Activated effector memory CD4-positive, alpha-beta T cell treated with Interleukin-2 at 50 U/mL for 16 hours (primary cell): Measurements from ENCODE around the gene HLA-DRB5.
"Not testable (repeated sequence)": the region's sequence is repeated elsewhere in the genome, so short reads cannot be mapped to it uniquely, and the experiment has no call there.

ENCODE experiments used
- DNase-seq: peaks from one replicate; pipeline ENCODE4 v3.0.0-alpha.2; 2020

The HLA-DRB5 gene

DNA sequence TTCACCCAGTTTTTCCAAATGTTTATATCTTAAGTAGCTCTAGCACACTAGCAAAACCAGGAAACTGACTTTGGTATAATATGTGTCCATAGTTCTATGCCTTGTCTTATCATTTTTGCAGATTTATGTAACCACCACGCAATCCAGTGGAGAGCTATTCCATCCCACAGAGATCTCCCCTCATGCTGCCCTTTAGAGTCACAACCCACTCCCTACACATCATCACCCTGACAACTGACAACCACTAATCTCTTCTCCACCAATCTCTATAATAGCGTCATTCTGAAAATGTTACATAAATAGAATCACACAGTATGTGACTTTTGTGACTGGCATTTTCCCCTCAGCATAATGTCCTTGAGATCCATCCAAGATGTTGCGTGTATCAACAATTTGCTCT lies 29.1 kb downstream of the HLA-DRB5 start:
- no peak for DNase-seq

DNA sequence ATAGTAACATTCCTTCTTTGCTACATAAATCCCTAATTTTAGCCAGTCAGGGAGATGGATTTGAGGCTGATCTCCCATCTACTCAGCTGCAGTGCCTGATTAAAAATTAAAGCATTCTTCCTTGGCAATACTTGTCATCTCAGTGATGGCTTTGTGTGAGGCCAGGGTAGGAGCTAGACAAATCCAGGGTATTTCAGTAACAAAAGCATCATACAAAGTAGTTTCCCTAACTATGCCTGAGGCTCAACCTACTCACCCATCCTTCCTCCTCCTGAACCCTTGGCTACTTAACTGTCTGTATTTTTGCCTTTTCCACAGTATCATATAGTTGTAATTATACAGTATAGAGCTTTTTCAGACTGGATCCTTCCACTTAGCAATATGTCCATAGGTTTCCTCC lies 37.7 kb downstream of the HLA-DRB5 start:
- DNase-seq, result no peak

DNA sequence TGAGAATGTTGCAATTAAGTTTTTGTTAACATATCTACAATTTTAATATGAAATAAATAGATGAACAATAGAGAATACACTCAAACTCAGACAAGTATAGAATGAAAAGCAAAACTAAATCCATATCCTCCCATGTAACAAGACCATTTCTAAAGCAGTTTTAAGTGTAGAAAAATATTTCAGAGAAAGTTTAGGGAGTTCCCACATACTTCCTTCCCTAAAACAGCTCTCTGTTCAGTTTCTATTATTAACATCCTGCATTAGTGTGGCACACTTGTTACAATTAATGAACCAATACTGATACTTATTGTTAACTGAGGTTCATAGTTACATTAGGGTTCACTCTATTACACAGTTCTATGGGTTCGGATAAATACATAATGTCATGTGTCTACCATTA lies 38.4 kb downstream of the HLA-DRB5 start:
- no peak for DNase-seq

DNA sequence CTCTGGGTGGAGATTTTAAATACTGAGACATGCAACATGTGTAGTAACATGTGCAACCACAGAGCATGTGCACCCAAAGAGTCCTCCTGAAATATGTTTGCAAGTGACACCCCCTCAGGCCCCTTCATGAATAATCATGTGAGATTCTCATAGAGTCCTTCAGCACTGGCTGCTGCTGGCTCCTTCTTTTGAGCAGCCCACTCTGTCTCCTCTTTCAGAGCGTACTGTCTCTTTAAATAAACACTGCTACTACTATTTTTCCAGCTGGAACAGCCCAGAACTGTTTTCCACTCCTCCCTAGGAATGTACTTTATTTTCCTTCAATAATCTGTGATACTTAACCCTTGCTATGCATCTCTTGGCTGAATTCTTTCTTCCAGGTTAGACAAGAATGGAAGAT lies 42.0 kb downstream of the HLA-DRB5 start:
- no peak for DNase-seq

DNA sequence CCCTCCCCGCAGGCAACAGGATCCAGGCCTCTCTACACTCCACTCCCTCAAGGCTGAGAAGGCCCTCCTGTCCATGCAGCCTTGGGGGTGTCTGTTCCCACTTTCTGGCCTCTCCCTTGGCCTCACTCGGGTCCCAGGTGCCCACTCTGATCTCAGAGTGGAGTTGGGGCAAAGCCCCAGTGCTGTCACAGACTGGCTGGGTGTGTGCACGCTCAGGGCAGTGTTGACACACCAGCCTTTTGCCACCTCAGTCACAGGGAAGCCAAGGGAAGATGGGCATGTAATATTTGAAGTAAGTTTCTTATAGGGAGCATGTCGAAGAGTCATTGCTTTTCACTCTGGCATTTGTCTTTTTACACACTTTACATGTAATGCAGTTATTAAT lies 45.5 kb downstream of the HLA-DRB5 start:
- no peak for DNase-seq

DNA sequence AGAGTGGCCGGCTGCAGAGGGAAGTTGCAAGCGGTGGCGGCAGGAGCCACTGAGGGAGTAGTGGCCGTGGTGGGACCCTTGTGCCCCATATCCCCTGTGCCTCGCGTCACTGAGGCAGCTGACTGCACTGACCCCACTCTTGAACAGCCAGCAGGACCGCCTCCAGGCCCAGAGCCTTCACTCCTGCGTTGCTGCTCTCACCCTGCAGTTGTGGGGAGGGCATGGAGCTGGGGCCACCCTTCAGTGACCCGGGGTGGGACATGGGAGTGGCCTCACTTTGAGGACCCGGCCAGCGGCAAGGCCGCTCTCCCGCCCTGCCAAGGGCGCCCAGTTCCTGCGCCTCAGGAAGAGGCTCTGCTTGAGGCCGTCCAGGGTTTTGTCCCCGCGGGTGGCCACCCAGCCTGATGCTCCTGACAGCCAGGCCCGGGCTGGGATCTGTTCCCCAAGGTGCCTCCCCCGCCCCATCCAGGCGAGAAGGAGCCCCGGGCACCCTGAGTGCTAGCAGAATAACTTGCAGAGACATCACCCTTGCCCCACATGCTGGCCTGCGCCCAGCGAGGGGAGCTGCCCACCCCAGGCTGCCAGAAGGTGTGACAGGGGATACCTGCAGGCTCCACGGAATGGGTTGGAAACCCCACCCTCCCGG lies 46.0 kb downstream of the HLA-DRB5 start:
- no peak for DNase-seq

DNA sequence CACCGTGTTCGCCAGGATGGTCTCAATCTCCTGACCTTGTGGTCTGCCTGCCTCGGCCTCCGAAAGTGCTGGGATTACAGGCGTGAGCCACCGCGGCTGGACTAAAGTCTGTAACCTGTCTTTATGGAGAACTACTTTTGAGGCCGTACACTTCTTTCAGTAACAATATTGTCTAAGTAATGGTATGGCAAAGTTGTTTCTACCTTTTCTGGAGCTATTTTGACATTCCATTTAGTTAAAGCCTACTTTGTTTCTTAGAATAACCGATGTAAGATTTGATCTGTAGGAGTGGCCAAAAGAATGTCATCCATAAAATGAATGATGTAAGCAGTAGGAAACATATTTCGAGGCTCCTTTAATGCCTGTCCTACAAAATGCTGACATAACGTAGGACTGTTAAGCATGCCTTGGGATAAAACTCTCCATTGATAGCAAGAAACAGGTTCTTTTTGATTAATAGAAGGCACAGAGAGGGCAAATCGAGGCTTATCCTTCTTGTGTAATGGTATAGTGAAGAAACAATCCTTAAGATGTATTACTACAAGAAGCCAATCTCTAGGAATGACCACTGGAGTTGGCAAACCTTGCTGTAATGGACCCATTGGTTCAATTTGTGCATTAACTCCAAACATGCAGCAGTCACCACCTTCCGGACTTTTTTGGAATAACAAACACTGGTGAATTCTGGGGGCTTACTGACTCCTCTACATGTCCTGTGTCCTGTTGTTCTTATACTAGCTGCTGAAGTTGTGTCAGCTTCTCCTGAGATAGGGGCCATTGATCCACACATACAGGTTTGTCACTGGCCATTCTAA lies 54.5 kb downstream of the HLA-DRB5 start:
- no peak for DNase-seq

DNA sequence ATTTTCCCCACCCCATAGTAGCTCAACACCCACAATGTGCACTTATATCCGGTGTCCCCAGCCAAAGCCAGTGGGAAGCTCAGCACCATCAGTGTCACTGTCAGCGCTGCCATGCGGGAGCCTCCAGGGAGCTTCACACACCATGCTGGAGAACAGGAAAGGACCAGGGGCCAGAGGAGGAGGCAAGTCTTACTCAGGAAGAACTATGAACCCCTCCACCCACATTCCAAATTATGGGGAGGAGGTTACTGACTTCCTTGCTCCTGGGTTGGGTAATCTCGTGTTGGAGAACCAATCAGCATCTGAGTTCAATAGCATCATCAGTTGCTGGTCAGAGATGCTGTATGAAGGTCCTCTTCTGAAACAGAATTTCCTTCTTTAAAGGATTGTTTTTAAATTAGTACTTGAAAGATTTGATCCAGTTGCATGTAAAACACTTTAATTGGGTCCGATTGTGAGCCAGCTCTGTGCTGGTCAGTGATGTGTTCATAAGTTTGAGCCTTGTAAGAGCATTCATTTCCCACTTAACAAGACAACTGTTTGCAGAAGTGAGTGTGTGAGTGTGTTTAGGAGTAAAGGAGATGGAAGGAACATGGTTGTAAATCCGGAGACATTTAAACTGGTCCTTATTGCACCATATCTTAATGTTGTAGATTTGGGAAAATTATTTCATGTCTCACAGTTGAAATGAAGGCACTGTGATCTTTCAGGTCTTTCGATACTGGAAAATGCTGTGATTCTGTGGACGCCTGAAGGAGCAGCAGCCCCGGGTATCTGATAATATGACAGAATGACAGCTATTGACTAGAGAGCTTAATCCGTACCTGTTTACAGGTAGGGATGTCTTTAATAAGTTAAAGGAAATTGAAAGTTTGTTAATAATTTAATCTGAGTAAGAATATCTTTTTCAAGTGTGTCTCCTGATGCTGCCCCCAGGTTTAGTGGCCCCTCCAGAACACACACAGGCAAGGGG lies 56.4 kb downstream of the HLA-DRB5 start:
- DNase-seq, result not testable (repeated sequence)

DNA sequence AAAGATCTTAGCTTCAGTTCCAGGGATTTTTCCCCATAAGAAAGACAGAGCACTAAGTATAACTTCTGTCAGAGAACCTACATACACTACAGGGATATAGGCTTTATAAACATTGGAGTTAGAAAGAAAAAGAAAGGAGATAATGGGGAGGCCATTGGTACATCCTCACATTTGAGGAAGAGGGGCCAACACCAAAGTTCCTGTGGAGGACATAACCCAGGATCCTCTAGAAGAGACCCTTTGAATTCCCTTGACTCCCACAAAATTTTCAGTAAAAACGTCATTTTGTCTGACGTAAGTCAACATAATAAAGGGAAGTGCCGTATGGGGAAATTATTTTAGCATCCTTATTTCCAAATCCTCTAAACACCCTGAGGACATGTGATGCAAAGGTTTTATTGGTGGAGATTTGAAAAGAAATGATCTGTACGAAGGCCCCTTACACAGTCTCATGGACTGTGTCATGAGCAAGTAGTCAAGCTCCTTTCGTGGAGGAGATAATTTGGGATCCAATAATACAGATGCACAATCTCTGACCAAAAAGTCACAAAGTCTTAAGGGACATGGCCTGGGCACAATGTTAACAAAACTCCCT lies 57.2 kb downstream of the HLA-DRB5 start:
- DNase-seq, result no peak

DNA sequence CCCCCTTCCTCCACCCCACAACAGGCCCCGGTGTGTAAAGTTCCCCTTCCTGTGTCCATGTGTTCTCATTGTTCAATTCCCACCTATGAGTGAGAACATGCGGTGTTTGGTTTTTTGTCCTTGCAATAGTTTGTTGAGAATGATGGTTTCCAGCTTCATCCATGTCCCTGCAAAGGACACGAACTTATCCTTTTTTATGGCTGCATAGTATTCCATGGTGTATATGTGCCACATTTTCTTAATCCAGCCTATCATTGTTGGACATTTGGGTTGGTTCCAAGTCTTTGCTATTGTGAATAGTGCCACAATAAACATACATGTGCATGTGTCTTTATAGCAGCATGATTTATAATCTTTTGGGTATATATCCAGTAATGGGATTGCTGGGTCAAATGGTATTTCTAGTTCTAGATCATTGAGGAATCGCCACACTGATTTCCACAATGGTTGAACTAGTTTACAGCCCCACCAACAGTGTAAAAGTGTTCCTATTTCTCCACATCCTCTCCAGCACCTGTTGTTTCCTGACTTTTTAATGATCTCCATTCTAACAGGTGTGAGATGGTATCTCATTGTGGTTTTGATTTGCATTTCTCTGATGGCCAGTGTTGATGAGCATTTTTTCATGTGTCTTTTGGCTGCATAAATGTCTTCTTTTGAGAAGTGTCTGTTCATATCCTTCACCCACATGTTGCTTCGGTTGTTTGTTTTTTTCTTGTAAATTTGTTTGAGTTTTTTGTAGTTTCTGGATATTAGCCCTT lies 62.2 kb downstream of the HLA-DRB5 start:
- DNase-seq, result not testable (repeated sequence)
